Measurements from ENCODE around the gene AMDHD1.

AMDHD1 gene

GRCh38 chr12:96014943-96015599 lies 71.9 kb downstream of the AMDHD1 start:
- TF ChIP-seq CTCF (IDR thresholded peaks at IDR 0.05; ENCODE audit: low read depth, low read length, missing control alignments), result no peak
- no peak for DNase-seq (ENCODE audit: extremely low read depth, low read depth)
- H3K4me3 ChIP-seq (replicated peaks; ENCODE audit: low read depth, low read length), result no peak overlapping the region

DNA sequence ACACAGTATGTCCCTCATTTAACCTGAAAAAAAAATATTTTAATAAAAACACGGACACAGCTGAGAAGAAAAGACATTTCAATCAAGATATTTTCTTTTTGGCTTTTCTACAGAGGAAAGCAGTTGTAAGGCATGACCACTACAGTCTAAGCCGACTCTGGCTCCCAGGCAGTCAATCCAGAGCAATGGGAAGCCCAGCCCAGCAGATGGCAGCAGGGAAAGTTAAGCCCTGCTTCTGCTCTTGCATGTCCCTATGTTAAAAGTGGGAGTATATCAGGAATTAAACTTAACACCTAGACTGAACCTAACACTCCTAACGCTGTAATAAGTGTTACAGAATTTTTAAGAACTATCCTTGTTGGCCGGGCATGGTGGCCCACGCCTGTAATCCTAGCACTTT lies 72.5 kb downstream of the AMDHD1 start:
- DNase-seq (ENCODE audit: extremely low read depth, low read depth), result no peak
- peak; percentile 41 for TF ChIP-seq CTCF (IDR thresholded peaks at IDR 0.05; ENCODE audit: low read depth, low read length, missing control alignments)
- H3K4me3 ChIP-seq (replicated peaks; ENCODE audit: low read depth, low read length), result no peak overlapping the region

Measured in HFF-Myc (cell line).